Vagina (tissue), 2 donors: Measurements from ENCODE around the gene PNISR. TPM values are rescaled to one million over a fixed set of nuclear protein-coding genes. Genes with fewer than 3 reads are reported as not detected.
"Not testable (repeated sequence)": the region's sequence is repeated elsewhere in the genome, so short reads cannot be mapped to it uniquely, and the experiment has no call there.

ENCODE experiments used
- DNase-seq, 2 donors: peaks; one replicate each; pipeline ENCODE4 v3.0.0-alpha.2; 2017; ENCODE audit errors: extremely low spot score in 2 of 2
- H3K27ac ChIP-seq: fragments of 200-600 bp; sonication (generic); one replicate; pipeline ENCODE4 v1.5.1; 2019
- H3K27me3 ChIP-seq: fragments of 200-600 bp; sonication (generic); one replicate; pipeline ENCODE4 v1.5.1; 2019
- H3K36me3 ChIP-seq, 2 donors: fragments of 200-600 bp; sonication (generic); one replicate each; pipeline ENCODE4 v1.5.1; 2017 to 2019
- H3K4me1 ChIP-seq: fragments of 200-600 bp; sonication (generic); one replicate; pipeline ENCODE4 v1.5.1; 2019
- H3K4me3 ChIP-seq, 2 donors: fragments of 200-600 bp; sonication (generic); 1 replicate in 1 of 2; 2 replicates in 1 of 2; pipeline ENCODE4 v1.5.1; 2016 to 2019
- H3K9me3 ChIP-seq: fragments of 200-600 bp; sonication (generic); one replicate; pipeline ENCODE4 v1.5.1; 2019
- CTCF ChIP-seq, 3 experiments: fragments of 450-650 bp in 2 of 3; fragments of 200-600 bp in 1 of 3; sonication (generic) in 1 of 3; IDR thresholded peaks; one replicate each; pipeline ENCODE4 v1.5.1; 2017 to 2019; ENCODE audit warnings: antibody characterized with exemption in 3 of 3, mild to moderate bottlenecking in 2 of 3, moderate library complexity in 2 of 3
- POLR2A ChIP-seq, 2 donors: fragments of 450-650 bp; IDR thresholded peaks; one replicate each; pipeline ENCODE4 v1.6.1; 2017; ENCODE audit warnings: antibody characterized with exemption in 2 of 2, mild to moderate bottlenecking in 2 of 2, moderate library complexity in 2 of 2
- POLR2AphosphoS5 ChIP-seq, 2 donors: sonication (generic); formaldehyde crosslinking; IDR thresholded peaks; one replicate each; pipeline ENCODE4 v1.9.0; 2017; ENCODE audit warnings: antibody characterized with exemption in 2 of 2, mild to moderate bottlenecking in 2 of 2, low read depth in 1 of 2; ENCODE audit not compliant: insufficient read depth in 1 of 2
- intact Hi-C: fragments of 100-400 bp; cut with DNase I; formaldehyde crosslinking; loops from one replicate; pipeline ENCODE4 v1.15.1; 2023
- total RNA-seq: library from RNA; depleted of rRNA; stranded (reverse); fragments of >200 nt; gene quantifications from one replicate; pipeline ENCODE4 v1.2.3, GENCODE V29; 2016

PNISR gene
- total RNA-seq, result 133 TPM

GRCh38 chr6:99424761-99425646 is at the start of gene PNISR:
Gene PNISR (minus strand): TSS chr6:99425308. CDS start chr6:99414659, 10,649 bp downstream.
- intact Hi-C loops, result no loop called here
- peaks cover 61% of the 10 kb centered on the region for H3K4me1 ChIP-seq

GRCh38 chr6:99473730-99474129 is 48.6 kb upstream of the PNISR start:
- H3K27ac ChIP-seq, result no peak overlapping the region
- no peaks in the 10 kb centered on the region for H3K9me3 ChIP-seq
- H3K36me3 ChIP-seq, result peaks cover 0 to 6% of the 10 kb centered on the region in 2 donors
- intact Hi-C loops, result loop anchor here (10.0 kb wide), 1 partner anchor 271 kb away; no protein-coding TSS in a partner anchor
- no peaks in the 10 kb centered on the region for H3K27me3 ChIP-seq
- no peak for DNase-seq
- no peak overlapping the region for H3K4me3 ChIP-seq
- TF ChIP-seq CTCF (IDR thresholded peaks at IDR 0.05), result no peak
- no peak for TF ChIP-seq POLR2AphosphoS5 (IDR thresholded peaks at IDR 0.05; ENCODE audit: insufficient read depth in 1 of 2, low read depth in 1 of 2)
- TF ChIP-seq POLR2A (IDR thresholded peaks at IDR 0.05), result no peak
- H3K4me1 ChIP-seq, result no peaks in the 10 kb centered on the region

More at GRCh38 chr6:99424761-99425646, at the start of gene PNISR:
- Histone ChIP-seq H3K4me3 (peak within 1 kb of the TSS; percentile 78 to 87), H3K36me3 (no peaks in the 10 kb centered on the region), H3K27ac (peak within 1 kb of the TSS; percentile 98), H3K9me3 (no peaks in the 10 kb centered on the region), H3K27me3 (no peaks in the 10 kb centered on the region)
- TF ChIP-seq POLR2AphosphoS5 (IDR thresholded peaks at IDR 0.05; ENCODE audit: insufficient read depth in 1 of 2, low read depth in 1 of 2) (peak; percentile 84 to 85), POLR2A (IDR thresholded peaks at IDR 0.05) (peak in 1 of 2 donors; percentile 43), CTCF (IDR thresholded peaks at IDR 0.05) (no peak)
- peak; percentile 97 to 99 for DNase-seq

- no peaks in the 10 kb centered on the region for H3K9me3 ChIP-seq
Measured at GRCh38 chr6:99471638-99472037, 46.5 kb upstream of the PNISR start.

GRCh38 chr6:99467509-99468106 is 42.5 kb upstream of the PNISR start:
- Histone ChIP-seq H3K4me1 (no peaks in the 10 kb centered on the region), H3K4me3 (no peak overlapping the region), H3K36me3 (no peaks in the 10 kb centered on the region), H3K27me3 (no peaks in the 10 kb centered on the region), H3K9me3 (no peaks in the 10 kb centered on the region), H3K27ac (no peak overlapping the region)
- no peak for DNase-seq
- intact Hi-C loops, result no loop called here
- TF ChIP-seq CTCF (IDR thresholded peaks at IDR 0.05) (peak in 2 of 3 experiments; percentile 40 to 53), POLR2AphosphoS5 (IDR thresholded peaks at IDR 0.05; ENCODE audit: insufficient read depth in 1 of 2, low read depth in 1 of 2) (no peak)

More at GRCh38 chr6:99471638-99472037, 46.5 kb upstream of the PNISR start:
- Histone ChIP-seq H3K4me1 (no peaks in the 10 kb centered on the region), H3K27ac (no peak overlapping the region), H3K4me3 (no peak overlapping the region), H3K36me3 (peaks cover 0 to 6% of the 10 kb centered on the region in 2 donors), H3K27me3 (no peaks in the 10 kb centered on the region)
- TF ChIP-seq POLR2AphosphoS5 (IDR thresholded peaks at IDR 0.05; ENCODE audit: insufficient read depth in 1 of 2, low read depth in 1 of 2) (no peak), CTCF (IDR thresholded peaks at IDR 0.05) (no peak), POLR2A (IDR thresholded peaks at IDR 0.05) (no peak)
- no peak for DNase-seq
- intact Hi-C loops, result loop anchor here (10.0 kb wide), 1 partner anchor 273 kb away; no protein-coding TSS in a partner anchor

- intact Hi-C loops, H3K27ac ChIP-seq, H3K9me3 ChIP-seq, DNase-seq, H3K4me1 ChIP-seq, H3K4me3 ChIP-seq, H3K36me3 ChIP-seq, H3K27me3 ChIP-seq: not testable (repeated sequence)
Measured at GRCh38 chr6:99459133-99459532, 34.0 kb upstream of the PNISR start.
